H9 (cell line): ENCODE measurements around the gene OMG. TPM values are rescaled to one million over a fixed set of nuclear protein-coding genes. Genes with fewer than 3 reads are reported as not detected.
"Not testable (repeated sequence)": the region's sequence is repeated elsewhere in the genome, so short reads cannot be mapped to it uniquely, and the experiment has no call there.

ENCODE experiments used
- DNase-seq: peaks from one replicate; pipeline ENCODE4 v3.0.0-alpha.2; 2017
- H2AFZ ChIP-seq: one replicate; pipeline ENCODE4 v1.6.1; 2013; ENCODE audit warnings: mild to moderate bottlenecking, low read length, control low read depth, moderate library complexity
- H2AK5ac ChIP-seq: 2 replicates; pipeline ENCODE4 v1.6.1; 2013; ENCODE audit warnings: low read length, control low read depth, mixed read lengths; ENCODE audit not compliant: insufficient read length
- H2BK120ac ChIP-seq: one replicate; pipeline ENCODE4 v1.6.1; 2013; ENCODE audit warnings: low read depth, mild to moderate bottlenecking, low read length, control low read depth, inconsistent platforms; ENCODE audit not compliant: poor library complexity, severe bottlenecking
- H2BK12ac ChIP-seq: 2 replicates; pipeline ENCODE4 v1.6.1; 2013; ENCODE audit warnings: low read length, control low read depth, mixed read lengths, low read depth; ENCODE audit not compliant: insufficient read length
- H2BK15ac ChIP-seq: 2 replicates; pipeline ENCODE4 v1.6.1; 2013; ENCODE audit warnings: low read depth, low read length, control low read depth
- H2BK20ac ChIP-seq: one replicate; pipeline ENCODE4 v1.6.1; 2013; ENCODE audit warnings: low read depth, mild to moderate bottlenecking, low read length, control low read depth, inconsistent platforms; ENCODE audit not compliant: poor library complexity, severe bottlenecking
- H2BK5ac ChIP-seq: 2 replicates; pipeline ENCODE4 v1.6.1; 2013; ENCODE audit warnings: low read length, control low read depth, mixed read lengths; ENCODE audit not compliant: insufficient read length
- H3K14ac ChIP-seq: 2 replicates; pipeline ENCODE4 v1.6.1; 2013; ENCODE audit warnings: low read length, control low read depth; ENCODE audit not compliant: insufficient read depth
- H3K18ac ChIP-seq: 2 replicates; pipeline ENCODE4 v1.6.1; 2013; ENCODE audit warnings: low read depth, mild to moderate bottlenecking, mixed read lengths, low read length, control low read depth; ENCODE audit not compliant: insufficient read length
- H3K23ac ChIP-seq: 2 replicates; pipeline ENCODE4 v1.6.1; 2013; ENCODE audit warnings: low read length, control low read depth, mixed read lengths, low read depth; ENCODE audit not compliant: insufficient read length
- H3K23me2 ChIP-seq: 2 replicates; pipeline ENCODE4 v1.6.1; 2013; ENCODE audit warnings: low read depth, mild to moderate bottlenecking, mixed read lengths, low read length, control low read depth; ENCODE audit not compliant: insufficient read length, poor library complexity, severe bottlenecking
- H3K27ac ChIP-seq: 2 replicates; pipeline ENCODE4 v1.5.1; 2013; ENCODE audit warnings: low read length, control low read depth, mixed read lengths, low read depth; ENCODE audit not compliant: insufficient read length
- H3K27me3 ChIP-seq: 2 replicates; pipeline ENCODE4 v1.6.1; 2013; ENCODE audit warnings: low read length, control low read depth, inconsistent platforms; ENCODE audit not compliant: insufficient read depth
- H3K4ac ChIP-seq: 2 replicates; pipeline ENCODE4 v1.6.1; 2013; ENCODE audit warnings: low read depth, mild to moderate bottlenecking, control low read depth, inconsistent platforms, low read length, moderate library complexity
- H3K4me1 ChIP-seq: 2 replicates; pipeline ENCODE4 v1.6.1; 2013; ENCODE audit warnings: low read length, control low read depth, inconsistent platforms; ENCODE audit not compliant: insufficient read depth
- H3K4me2 ChIP-seq: 2 replicates; pipeline ENCODE4 v1.6.1; 2013; ENCODE audit warnings: low read length, control low read depth, mixed read lengths; ENCODE audit not compliant: insufficient read length, insufficient read depth
- H3K56ac ChIP-seq: 2 replicates; pipeline ENCODE4 v1.6.1; 2013; ENCODE audit warnings: low read depth, mild to moderate bottlenecking, mixed read lengths, low read length, control low read depth; ENCODE audit not compliant: insufficient read length
- H3K79me1 ChIP-seq: 2 replicates; pipeline ENCODE4 v1.6.1; 2013; ENCODE audit warnings: low read depth, mild to moderate bottlenecking, moderate library complexity, low read length, control low read depth, inconsistent platforms; ENCODE audit not compliant: insufficient read depth, poor library complexity, severe bottlenecking
- H3K79me2 ChIP-seq: 2 replicates; pipeline ENCODE4 v1.6.1; 2013; ENCODE audit warnings: low read length, control low read depth, inconsistent platforms; ENCODE audit not compliant: insufficient read depth
- H3K9ac ChIP-seq: 2 replicates; pipeline ENCODE4 v1.6.1; 2013; ENCODE audit warnings: low read length, control low read depth, mixed read lengths; ENCODE audit not compliant: insufficient read length; ENCODE audit errors: extremely low read depth
- H3K9me3 ChIP-seq: one replicate; pipeline ENCODE4 v1.6.1; 2013; ENCODE audit warnings: low read depth, low read length, inconsistent platforms; ENCODE audit not compliant: control insufficient read depth
- H3T11ph ChIP-seq: one replicate; pipeline ENCODE4 v1.6.1; 2013; ENCODE audit warnings: mild to moderate bottlenecking, low read length, control low read depth, inconsistent platforms
- H4K20me1 ChIP-seq: one replicate; pipeline ENCODE4 v1.6.1; 2013; ENCODE audit not compliant: control insufficient read depth, insufficient read length, insufficient read depth
- H4K5ac ChIP-seq: 2 replicates; pipeline ENCODE4 v1.6.1; 2013; ENCODE audit warnings: low read depth, mild to moderate bottlenecking, mixed read lengths, low read length, control low read depth; ENCODE audit not compliant: insufficient read length
- H4K8ac ChIP-seq: replicated peaks from 2 replicates; pipeline ENCODE4 v1.6.1; 2013; ENCODE audit warnings: low read length, control low read depth, mixed read lengths, low read depth; ENCODE audit not compliant: insufficient read length
- H4K91ac ChIP-seq: 2 replicates; pipeline ENCODE4 v1.6.1; 2013; ENCODE audit warnings: low read depth, mild to moderate bottlenecking, moderate library complexity, mixed read lengths, low read length, control low read depth; ENCODE audit not compliant: insufficient read length
- H3K27ac Mint-ChIP-seq, 3 experiments: 2 replicates in 2 of 3; 3 replicates in 1 of 3; pipeline ENCODE4 v1.8.0; 2020 to 2021; ENCODE audit warnings: mixed read lengths in 3 of 3, mild to moderate bottlenecking in 1 of 3, moderate library complexity in 1 of 3
- H3K27me3 Mint-ChIP-seq: 2 replicates; pipeline ENCODE4 v1.8.0; 2021; ENCODE audit warnings: low read depth, mild to moderate bottlenecking, moderate library complexity, mixed read lengths
- H3K36me3 Mint-ChIP-seq, 3 experiments: 2 replicates in 2 of 3; 3 replicates in 1 of 3; pipeline ENCODE4 v1.8.0; 2020 to 2021; ENCODE audit warnings: low read depth in 3 of 3, mixed read lengths in 3 of 3; ENCODE audit not compliant: insufficient read depth in 1 of 3
- H3K4me1 Mint-ChIP-seq, 2 experiments: 2 replicates each; pipeline ENCODE4 v1.8.0; 2020; ENCODE audit warnings: mixed read lengths in 2 of 2
- H3K4me3 Mint-ChIP-seq, 2 experiments: 2 replicates in 1 of 2; 3 replicates in 1 of 2; pipeline ENCODE4 v1.8.0; 2020 to 2021; ENCODE audit warnings: mild to moderate bottlenecking in 2 of 2, mixed read lengths in 2 of 2, moderate library complexity in 1 of 2
- H3K9me3 Mint-ChIP-seq, 2 experiments: 2 replicates in 1 of 2; 3 replicates in 1 of 2; pipeline ENCODE4 v1.8.0; 2020; ENCODE audit warnings: mild to moderate bottlenecking in 2 of 2, mixed read lengths in 2 of 2, moderate library complexity in 1 of 2
- WGBS: extraction: QIAGEN DNeasy Blood & Tissue Kit; methylation state at CpG from one replicate; pipeline ENCODE4 v1.1.7; 2013; ENCODE audit warnings: missing lambda C conversion rate, low lambda C conversion rate, mixed read lengths; ENCODE audit not compliant: insufficient read length; ENCODE audit errors: extremely low coverage; 5-methylcytosine and 5-hydroxymethylcytosine counted together
- long read RNA-seq: library from polyadenylated mRNA; unstranded; transcript quantifications from one replicate; pipeline ENCODE4 v2.0.0, GENCODE V29; 2020
- total RNA-seq: library from RNA; stranded (reverse); gene quantifications from 2 replicates; pipeline ENCODE4 v1.2.1, GENCODE V29; 2021
- TF ChIP-seq, protein P1 (sequence below): fragments of 200-600 bp; sonication (generic); conservative IDR thresholded peaks from 3 replicates; pipeline ENCODE4 v1.8.0; 2021; ENCODE audit warnings: antibody characterized with exemption, mild to moderate bottlenecking

The OMG gene, protein sequence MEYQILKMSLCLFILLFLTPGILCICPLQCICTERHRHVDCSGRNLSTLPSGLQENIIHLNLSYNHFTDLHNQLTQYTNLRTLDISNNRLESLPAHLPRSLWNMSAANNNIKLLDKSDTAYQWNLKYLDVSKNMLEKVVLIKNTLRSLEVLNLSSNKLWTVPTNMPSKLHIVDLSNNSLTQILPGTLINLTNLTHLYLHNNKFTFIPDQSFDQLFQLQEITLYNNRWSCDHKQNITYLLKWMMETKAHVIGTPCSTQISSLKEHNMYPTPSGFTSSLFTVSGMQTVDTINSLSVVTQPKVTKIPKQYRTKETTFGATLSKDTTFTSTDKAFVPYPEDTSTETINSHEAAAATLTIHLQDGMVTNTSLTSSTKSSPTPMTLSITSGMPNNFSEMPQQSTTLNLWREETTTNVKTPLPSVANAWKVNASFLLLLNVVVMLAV
- not detected in 2 replicates for total RNA-seq
- long read RNA-seq, partial matches to known transcripts, result 0 of 1 reads
- long read RNA-seq, other reads (novel, unspliced or antisense), result 1 of 1 reads

DNA sequence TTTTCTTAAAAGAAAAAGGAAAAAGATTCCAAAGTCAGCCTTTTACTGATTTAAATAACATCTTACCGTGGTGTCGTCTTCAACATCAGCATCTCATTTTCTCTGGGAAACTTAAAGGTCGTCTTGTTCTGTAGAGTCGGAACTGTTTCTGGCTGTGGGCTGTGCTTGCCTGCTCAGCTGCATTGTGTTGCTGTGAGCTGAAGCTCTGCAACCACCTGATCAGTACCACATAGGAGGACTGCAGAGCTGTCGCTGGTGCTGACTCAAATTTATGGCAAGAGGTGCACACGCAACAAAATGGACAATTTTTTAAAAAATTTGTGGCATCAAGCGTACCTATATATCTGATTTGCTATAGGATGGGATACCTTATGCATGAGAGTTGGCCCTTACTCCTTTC lies at the start of gene OMG:
Gene OMG (minus strand): TSS at position 150 of the 400 bp plus-strand sequence. CDS start 908 bp downstream, outside the sequence.
- Histone ChIP-seq H4K5ac (no peak within 1 kb of the TSS), H3K9ac (no peak within 1 kb of the TSS), H3K27ac (no peak within 1 kb of the TSS), H3K23me2 (no peaks in the 10 kb centered on the region), H4K91ac (no peak within 1 kb of the TSS), H2AFZ (no peak within 1 kb of the TSS), H3T11ph (no peak within 1 kb of the TSS), H3K18ac (no peak within 1 kb of the TSS), H2AK5ac (no peak within 1 kb of the TSS), H2BK12ac (no peak within 1 kb of the TSS), H3K9me3 (no peaks in the 10 kb centered on the region), H3K4me2 (no peak within 1 kb of the TSS), H3K79me2 (no peaks in the 10 kb centered on the region), H3K4me1 (no peaks in the 10 kb centered on the region), H3K4ac (no peak within 1 kb of the TSS), H3K79me1 (no peaks in the 10 kb centered on the region), H2BK15ac (no peak within 1 kb of the TSS), H3K56ac (no peak within 1 kb of the TSS), H4K20me1 (no peaks in the 10 kb centered on the region), H3K23ac (no peak within 1 kb of the TSS), H4K8ac (no peak within 1 kb of the TSS), H3K27me3 (no peaks in the 10 kb centered on the region), H2BK20ac (no peak within 1 kb of the TSS), H2BK120ac (no peak within 1 kb of the TSS), H3K14ac (no peak within 1 kb of the TSS), H2BK5ac (no peak within 1 kb of the TSS)
- TF ChIP-seq, protein P1, sequence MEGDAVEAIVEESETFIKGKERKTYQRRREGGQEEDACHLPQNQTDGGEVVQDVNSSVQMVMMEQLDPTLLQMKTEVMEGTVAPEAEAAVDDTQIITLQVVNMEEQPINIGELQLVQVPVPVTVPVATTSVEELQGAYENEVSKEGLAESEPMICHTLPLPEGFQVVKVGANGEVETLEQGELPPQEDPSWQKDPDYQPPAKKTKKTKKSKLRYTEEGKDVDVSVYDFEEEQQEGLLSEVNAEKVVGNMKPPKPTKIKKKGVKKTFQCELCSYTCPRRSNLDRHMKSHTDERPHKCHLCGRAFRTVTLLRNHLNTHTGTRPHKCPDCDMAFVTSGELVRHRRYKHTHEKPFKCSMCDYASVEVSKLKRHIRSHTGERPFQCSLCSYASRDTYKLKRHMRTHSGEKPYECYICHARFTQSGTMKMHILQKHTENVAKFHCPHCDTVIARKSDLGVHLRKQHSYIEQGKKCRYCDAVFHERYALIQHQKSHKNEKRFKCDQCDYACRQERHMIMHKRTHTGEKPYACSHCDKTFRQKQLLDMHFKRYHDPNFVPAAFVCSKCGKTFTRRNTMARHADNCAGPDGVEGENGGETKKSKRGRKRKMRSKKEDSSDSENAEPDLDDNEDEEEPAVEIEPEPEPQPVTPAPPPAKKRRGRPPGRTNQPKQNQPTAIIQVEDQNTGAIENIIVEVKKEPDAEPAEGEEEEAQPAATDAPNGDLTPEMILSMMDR, result no peak
- Mint-ChIP-seq H3K9me3 (no peaks in the 10 kb centered on the region), H3K4me1 (peaks cover 16% of the 10 kb centered on the region in 2 experiments), H3K36me3 (no peaks in the 10 kb centered on the region), H3K4me3 (no peak within 1 kb of the TSS), H3K27me3 (no peaks in the 10 kb centered on the region), H3K27ac (peak within 1 kb of the TSS in 1 of 3 experiments; percentile 17; a peak in 2 of 7 replicates)
- no CpG with 5 or more reads among the region's 7 CpGs for WGBS
- DNase-seq, result no peak

DNA sequence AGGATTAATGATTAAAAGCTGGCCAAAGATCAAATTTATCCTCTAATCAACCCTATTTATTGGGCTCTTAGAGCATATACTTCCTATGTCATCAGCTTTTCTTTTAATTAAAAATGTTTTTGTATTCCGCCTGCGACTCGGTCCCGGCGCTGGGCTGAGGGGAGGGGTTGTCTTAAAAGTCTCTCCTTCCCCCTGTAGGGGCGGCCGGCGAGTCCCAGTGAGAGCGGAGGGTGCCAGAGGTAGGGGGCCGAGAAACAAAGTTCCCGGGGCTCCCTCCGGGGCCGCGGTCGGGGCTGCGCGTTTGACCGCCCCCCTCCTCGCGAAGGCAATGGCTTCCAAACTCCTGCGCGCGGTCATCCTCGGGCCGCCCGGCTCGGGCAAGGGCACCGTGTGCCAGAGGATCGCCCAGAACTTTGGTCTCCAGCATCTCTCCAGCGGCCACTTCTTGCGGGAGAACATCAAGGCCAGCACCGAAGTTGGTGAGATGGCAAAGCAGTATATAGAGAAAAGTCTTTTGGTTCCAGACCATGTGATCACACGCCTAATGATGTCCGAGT lies 48.2 kb upstream of the OMG start:
- not testable (repeated sequence) for H3K9me3 ChIP-seq, H3K27ac Mint-ChIP-seq, H2BK5ac ChIP-seq, H4K8ac ChIP-seq, H3K27me3 ChIP-seq, H3K4me2 ChIP-seq, H2AK5ac ChIP-seq, H2BK12ac ChIP-seq, H3K23me2 ChIP-seq, H3K18ac ChIP-seq, H4K20me1 ChIP-seq, H2BK20ac ChIP-seq, DNase-seq, H3K9me3 Mint-ChIP-seq, H2AFZ ChIP-seq, H3K79me1 ChIP-seq, H3K4ac ChIP-seq, H3K23ac ChIP-seq, H3K27me3 Mint-ChIP-seq, H3K14ac ChIP-seq, H3K4me3 Mint-ChIP-seq, H3T11ph ChIP-seq, H3K56ac ChIP-seq, H3K79me2 ChIP-seq, H4K5ac ChIP-seq, H4K91ac ChIP-seq, H3K27ac ChIP-seq, H2BK15ac ChIP-seq, H2BK120ac ChIP-seq, H3K4me1 ChIP-seq, H3K4me1 Mint-ChIP-seq, H3K9ac ChIP-seq
- H3K36me3 Mint-ChIP-seq, result peaks cover 2 to 30% (median 3%) of the 10 kb centered on the region in 3 experiments; a peak in 5 of 7 replicates
- no CpG with 5 or more reads among the region's 34 CpGs for WGBS
